Measurements from ENCODE around the gene TRIM66.

DNA sequence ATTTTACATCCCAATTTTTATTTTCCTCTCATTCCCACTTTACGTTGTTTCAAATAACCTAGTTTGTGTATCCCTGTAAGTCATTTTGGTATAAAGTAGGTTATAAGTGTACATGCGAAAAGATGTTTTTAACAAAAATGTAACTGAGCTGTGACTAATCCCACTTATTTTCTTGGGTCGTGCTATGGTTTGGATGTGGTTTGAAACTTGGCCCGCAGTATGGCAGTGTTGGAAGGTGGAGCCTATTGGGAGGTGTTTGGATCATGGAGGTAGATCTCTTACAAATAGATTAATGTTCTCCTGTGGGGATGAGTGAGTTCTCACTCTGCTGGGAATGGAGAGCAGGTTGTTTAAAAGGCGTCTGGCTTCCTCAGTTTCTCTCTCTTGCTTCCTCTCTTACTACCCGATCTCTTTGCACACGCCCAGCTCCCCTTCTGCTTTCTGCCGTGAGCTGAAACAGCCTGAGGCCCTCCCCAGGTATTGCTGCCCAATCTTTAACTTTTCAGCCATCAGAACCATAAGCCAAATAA lies 7.3 kb upstream of the TRIM66 start:
- TF ChIP-seq EZH2 (IDR thresholded peaks at IDR 0.05; ENCODE audit: insufficient read depth, poor library complexity, severe bottlenecking) (no peak), EZH2phosphoT487 (IDR thresholded peaks at IDR 0.05; ENCODE audit: insufficient read depth, low read depth) (no peak)
